Measurements from ENCODE around the gene PHLPP1. TPM values are rescaled to one million over a fixed set of nuclear protein-coding genes. Genes with fewer than 3 reads are reported as not detected.

PHLPP1 gene
- total and polyA plus RNA-seq, 2 experiments from 2014 or later, result 15.7 to 73.6 TPM

DNA sequence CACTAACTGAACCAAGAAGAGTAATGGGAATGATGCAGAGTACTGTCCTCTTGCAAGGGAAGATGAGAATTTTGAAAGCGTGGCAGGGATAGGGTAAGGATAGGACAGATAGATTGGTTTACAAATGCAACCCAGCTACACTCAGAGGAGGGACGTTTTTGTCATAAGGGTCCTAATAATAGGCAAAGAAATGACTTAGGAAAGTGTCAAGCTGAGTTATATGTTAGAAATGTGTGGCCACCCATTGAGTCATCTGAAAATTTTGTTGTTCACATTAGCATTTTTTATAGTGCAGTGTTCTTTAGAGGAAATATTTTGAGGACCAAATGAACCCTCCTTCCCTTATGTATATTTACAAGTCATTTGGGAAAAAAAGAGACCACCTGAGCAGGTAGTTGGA is 137.5 kb downstream of the PHLPP1 start:
- Histone ChIP-seq H3K79me2 (replicated peaks; ENCODE audit: insufficient read depth) (peaks cover 94% of the 10 kb centered on the region), H3K9me2 (ENCODE audit: insufficient read depth) (no peaks in the 10 kb centered on the region), H3K27ac (ENCODE audit: low read depth) (no peak overlapping the region), H3K4me1 (ENCODE audit: insufficient read depth) (peaks cover 13% of the 10 kb centered on the region), H3K36me3 (ENCODE audit: insufficient read depth) (no peaks in the 10 kb centered on the region), H3K4me2 (no peak overlapping the region), H3K4me3 (no peak overlapping the region), H3K27me3 (ENCODE audit: insufficient read depth) (no peaks in the 10 kb centered on the region), H3F3A (replicated peaks; ENCODE audit: low read depth) (no peaks in the 10 kb centered on the region), H4K20me1 (replicated peaks; ENCODE audit: insufficient read depth) (peaks cover 5% of the 10 kb centered on the region; the same call in 1 of the 2 replicates), H2AFZ (no peak overlapping the region)
- no peak for DNase-seq (ENCODE audit: low spot score)
- no peak overlapping the region for H3K4me3 Mint-ChIP-seq
- H3K36me3 Mint-ChIP-seq (ENCODE audit: low read depth), result peaks cover 15% of the 10 kb centered on the region; the same call in 2 of the 3 replicates
- H3K4me1 Mint-ChIP-seq, result peaks cover 32% of the 10 kb centered on the region
- no peak for ATAC-seq
- TF ChIP-seq, protein P1, sequence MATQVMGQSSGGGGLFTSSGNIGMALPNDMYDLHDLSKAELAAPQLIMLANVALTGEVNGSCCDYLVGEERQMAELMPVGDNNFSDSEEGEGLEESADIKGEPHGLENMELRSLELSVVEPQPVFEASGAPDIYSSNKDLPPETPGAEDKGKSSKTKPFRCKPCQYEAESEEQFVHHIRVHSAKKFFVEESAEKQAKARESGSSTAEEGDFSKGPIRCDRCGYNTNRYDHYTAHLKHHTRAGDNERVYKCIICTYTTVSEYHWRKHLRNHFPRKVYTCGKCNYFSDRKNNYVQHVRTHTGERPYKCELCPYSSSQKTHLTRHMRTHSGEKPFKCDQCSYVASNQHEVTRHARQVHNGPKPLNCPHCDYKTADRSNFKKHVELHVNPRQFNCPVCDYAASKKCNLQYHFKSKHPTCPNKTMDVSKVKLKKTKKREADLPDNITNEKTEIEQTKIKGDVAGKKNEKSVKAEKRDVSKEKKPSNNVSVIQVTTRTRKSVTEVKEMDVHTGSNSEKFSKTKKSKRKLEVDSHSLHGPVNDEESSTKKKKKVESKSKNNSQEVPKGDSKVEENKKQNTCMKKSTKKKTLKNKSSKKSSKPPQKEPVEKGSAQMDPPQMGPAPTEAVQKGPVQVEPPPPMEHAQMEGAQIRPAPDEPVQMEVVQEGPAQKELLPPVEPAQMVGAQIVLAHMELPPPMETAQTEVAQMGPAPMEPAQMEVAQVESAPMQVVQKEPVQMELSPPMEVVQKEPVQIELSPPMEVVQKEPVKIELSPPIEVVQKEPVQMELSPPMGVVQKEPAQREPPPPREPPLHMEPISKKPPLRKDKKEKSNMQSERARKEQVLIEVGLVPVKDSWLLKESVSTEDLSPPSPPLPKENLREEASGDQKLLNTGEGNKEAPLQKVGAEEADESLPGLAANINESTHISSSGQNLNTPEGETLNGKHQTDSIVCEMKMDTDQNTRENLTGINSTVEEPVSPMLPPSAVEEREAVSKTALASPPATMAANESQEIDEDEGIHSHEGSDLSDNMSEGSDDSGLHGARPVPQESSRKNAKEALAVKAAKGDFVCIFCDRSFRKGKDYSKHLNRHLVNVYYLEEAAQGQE (IDR thresholded peaks at IDR 0.05; ENCODE audit: unreplicated experiment), result no peak
- TF ChIP-seq JUNB (IDR thresholded peaks at IDR 0.05; ENCODE audit: unreplicated experiment) (no peak), POLR2AphosphoS5 (IDR thresholded peaks at IDR 0.05; ENCODE audit: low read depth) (no peak), ZNF114 (CRISPR knock-in tag; IDR thresholded peaks at IDR 0.05) (no peak), STAT1 (IDR thresholded peaks at IDR 0.05; ENCODE audit: unreplicated experiment) (no peak), NANOG (IDR thresholded peaks at IDR 0.05; ENCODE audit: borderline replicate concordance) (no peak), EZH2 (IDR thresholded peaks at IDR 0.05; ENCODE audit: low read depth, unreplicated experiment) (no peak), ZNF331 (CRISPR knock-in tag; IDR thresholded peaks at IDR 0.05; ENCODE audit: low read depth) (no peak), CREB1 (CRISPR knock-in tag; IDR thresholded peaks at IDR 0.05; ENCODE audit: low read depth) (no peak), EZH2phosphoT487 (IDR thresholded peaks at IDR 0.05; ENCODE audit: unreplicated experiment) (no peak)
- TF ChIP-seq, protein P2, sequence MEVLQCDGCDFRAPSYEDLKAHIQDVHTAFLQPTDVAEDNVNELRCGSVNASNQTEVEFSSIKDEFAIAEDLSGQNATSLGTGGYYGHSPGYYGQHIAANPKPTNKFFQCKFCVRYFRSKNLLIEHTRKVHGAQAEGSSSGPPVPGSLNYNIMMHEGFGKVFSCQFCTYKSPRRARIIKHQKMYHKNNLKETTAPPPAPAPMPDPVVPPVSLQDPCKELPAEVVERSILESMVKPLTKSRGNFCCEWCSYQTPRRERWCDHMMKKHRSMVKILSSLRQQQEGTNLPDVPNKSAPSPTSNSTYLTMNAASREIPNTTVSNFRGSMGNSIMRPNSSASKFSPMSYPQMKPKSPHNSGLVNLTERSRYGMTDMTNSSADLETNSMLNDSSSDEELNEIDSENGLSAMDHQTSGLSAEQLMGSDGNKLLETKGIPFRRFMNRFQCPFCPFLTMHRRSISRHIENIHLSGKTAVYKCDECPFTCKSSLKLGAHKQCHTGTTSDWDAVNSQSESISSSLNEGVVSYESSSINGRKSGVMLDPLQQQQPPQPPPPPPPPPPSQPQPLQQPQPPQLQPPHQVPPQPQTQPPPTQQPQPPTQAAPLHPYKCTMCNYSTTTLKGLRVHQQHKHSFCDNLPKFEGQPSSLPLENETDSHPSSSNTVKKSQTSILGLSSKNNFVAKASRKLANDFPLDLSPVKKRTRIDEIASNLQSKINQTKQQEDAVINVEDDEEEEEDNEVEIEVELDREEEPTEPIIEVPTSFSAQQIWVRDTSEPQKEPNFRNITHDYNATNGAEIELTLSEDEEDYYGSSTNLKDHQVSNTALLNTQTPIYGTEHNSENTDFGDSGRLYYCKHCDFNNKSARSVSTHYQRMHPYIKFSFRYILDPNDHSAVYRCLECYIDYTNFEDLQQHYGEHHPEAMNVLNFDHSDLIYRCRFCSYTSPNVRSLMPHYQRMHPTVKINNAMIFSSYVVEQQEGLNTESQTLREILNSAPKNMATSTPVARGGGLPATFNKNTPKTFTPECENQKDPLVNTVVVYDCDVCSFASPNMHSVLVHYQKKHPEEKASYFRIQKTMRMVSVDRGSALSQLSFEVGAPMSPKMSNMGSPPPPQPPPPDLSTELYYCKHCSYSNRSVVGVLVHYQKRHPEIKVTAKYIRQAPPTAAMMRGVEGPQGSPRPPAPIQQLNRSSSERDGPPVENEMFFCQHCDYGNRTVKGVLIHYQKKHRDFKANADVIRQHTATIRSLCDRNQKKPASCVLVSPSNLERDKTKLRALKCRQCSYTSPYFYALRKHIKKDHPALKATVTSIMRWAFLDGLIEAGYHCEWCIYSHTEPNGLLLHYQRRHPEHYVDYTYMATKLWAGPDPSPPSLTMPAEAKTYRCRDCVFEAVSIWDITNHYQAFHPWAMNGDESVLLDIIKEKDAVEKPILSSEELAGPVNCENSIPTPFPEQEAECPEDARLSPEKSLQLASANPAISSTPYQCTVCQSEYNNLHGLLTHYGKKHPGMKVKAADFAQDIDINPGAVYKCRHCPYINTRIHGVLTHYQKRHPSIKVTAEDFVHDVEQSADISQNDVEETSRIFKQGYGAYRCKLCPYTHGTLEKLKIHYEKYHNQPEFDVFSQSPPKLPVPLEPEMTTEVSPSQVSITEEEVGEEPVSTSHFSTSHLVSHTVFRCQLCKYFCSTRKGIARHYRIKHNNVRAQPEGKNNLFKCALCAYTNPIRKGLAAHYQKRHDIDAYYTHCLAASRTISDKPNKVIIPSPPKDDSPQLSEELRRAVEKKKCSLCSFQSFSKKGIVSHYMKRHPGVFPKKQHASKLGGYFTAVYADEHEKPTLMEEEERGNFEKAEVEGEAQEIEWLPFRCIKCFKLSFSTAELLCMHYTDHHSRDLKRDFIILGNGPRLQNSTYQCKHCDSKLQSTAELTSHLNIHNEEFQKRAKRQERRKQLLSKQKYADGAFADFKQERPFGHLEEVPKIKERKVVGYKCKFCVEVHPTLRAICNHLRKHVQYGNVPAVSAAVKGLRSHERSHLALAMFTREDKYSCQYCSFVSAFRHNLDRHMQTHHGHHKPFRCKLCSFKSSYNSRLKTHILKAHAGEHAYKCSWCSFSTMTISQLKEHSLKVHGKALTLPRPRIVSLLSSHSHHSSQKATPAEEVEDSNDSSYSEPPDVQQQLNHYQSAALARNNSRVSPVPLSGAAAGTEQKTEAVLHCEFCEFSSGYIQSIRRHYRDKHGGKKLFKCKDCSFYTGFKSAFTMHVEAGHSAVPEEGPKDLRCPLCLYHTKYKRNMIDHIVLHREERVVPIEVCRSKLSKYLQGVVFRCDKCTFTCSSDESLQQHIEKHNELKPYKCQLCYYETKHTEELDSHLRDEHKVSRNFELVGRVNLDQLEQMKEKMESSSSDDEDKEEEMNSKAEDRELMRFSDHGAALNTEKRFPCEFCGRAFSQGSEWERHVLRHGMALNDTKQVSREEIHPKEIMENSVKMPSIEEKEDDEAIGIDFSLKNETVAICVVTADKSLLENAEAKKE (CRISPR knock-in tag; IDR thresholded peaks at IDR 0.05), result no peak
- TF ChIP-seq, protein P3, sequence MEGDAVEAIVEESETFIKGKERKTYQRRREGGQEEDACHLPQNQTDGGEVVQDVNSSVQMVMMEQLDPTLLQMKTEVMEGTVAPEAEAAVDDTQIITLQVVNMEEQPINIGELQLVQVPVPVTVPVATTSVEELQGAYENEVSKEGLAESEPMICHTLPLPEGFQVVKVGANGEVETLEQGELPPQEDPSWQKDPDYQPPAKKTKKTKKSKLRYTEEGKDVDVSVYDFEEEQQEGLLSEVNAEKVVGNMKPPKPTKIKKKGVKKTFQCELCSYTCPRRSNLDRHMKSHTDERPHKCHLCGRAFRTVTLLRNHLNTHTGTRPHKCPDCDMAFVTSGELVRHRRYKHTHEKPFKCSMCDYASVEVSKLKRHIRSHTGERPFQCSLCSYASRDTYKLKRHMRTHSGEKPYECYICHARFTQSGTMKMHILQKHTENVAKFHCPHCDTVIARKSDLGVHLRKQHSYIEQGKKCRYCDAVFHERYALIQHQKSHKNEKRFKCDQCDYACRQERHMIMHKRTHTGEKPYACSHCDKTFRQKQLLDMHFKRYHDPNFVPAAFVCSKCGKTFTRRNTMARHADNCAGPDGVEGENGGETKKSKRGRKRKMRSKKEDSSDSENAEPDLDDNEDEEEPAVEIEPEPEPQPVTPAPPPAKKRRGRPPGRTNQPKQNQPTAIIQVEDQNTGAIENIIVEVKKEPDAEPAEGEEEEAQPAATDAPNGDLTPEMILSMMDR (conservative IDR thresholded peaks at IDR 0.05; ENCODE audit: low read depth in 2 of 2), result no peak
- TF ChIP-seq, protein P4, sequence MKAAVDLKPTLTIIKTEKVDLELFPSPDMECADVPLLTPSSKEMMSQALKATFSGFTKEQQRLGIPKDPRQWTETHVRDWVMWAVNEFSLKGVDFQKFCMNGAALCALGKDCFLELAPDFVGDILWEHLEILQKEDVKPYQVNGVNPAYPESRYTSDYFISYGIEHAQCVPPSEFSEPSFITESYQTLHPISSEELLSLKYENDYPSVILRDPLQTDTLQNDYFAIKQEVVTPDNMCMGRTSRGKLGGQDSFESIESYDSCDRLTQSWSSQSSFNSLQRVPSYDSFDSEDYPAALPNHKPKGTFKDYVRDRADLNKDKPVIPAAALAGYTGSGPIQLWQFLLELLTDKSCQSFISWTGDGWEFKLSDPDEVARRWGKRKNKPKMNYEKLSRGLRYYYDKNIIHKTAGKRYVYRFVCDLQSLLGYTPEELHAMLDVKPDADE (IDR thresholded peaks at IDR 0.05), result no peak
- no peaks in the 10 kb centered on the region for H3K9me3 Mint-ChIP-seq
- H3K27me3 Mint-ChIP-seq (ENCODE audit: insufficient read depth, low read depth, poor library complexity), result peaks cover 4% of the 10 kb centered on the region
- no peak overlapping the region for H3K27ac Mint-ChIP-seq
